ENCODE data around the gene VSX2. TPM values are rescaled to one million over a fixed set of nuclear protein-coding genes. Genes with fewer than 3 reads are reported as not detected.

VSX2 gene
- total and polyA plus RNA-seq, 8 donors: not detected

- FAIRE-seq: no peak
- Histone ChIP-seq H3K27ac (no peak overlapping the region), H3K4me1 (no peaks in the 10 kb centered on the region), H3K36me3 (no peaks in the 10 kb centered on the region), H3K4me3 (no peak overlapping the region), H3K27me3 (peaks cover 0 to 7% (median 1%) of the 10 kb centered on the region in 4 donors), H3K9me3 (no peaks in the 10 kb centered on the region)
- no peak for ATAC-seq
- TF ChIP-seq CTCF (IDR thresholded peaks at IDR 0.05): no peak
- 62 to 71% methylated on average over 6 of the region's 6 CpGs for WGBS, 2 donors
- intact Hi-C loops (cut with DNase I): loop anchor here in 2 of 3 donors (5.0 kb wide), 2 partner anchors 136 to 141 kb away; no protein-coding TSS in a partner anchor
- DNase-seq: no peak
Measured at GRCh38 chr14:74248017-74248416, 8.8 kb downstream of the VSX2 start.

GRCh38 chr14:74249433-74250375 is 10.5 kb downstream of the VSX2 start:
- FAIRE-seq (no peak), DNase-seq (no peak), ATAC-seq (no peak)
- H3K36me3 ChIP-seq: no peaks in the 10 kb centered on the region
- no peak overlapping the region for H3K27ac ChIP-seq
- no peak for TF ChIP-seq CTCF (IDR thresholded peaks at IDR 0.05)
- intact Hi-C loops (cut with DNase I): loop anchor here in 2 of 3 donors (5.0 kb wide), 2 partner anchors 137 to 142 kb away; no protein-coding TSS in a partner anchor
- H3K4me1 ChIP-seq: no peaks in the 10 kb centered on the region
- WGBS, 2 donors: 65 to 68% methylated on average over 12 of the region's 12 CpGs
- H3K9me3 ChIP-seq: no peaks in the 10 kb centered on the region
- no peaks in the 10 kb centered on the region for H3K27me3 ChIP-seq
- no peak overlapping the region for H3K4me3 ChIP-seq

- 68 to 78% methylated on average over 3 of the region's 3 CpGs for WGBS, 2 donors
- ATAC-seq (no peak), FAIRE-seq (no peak), DNase-seq (no peak)
- intact Hi-C loops (cut with DNase I): no loop called here
- no peaks in the 10 kb centered on the region for H3K27me3 ChIP-seq
- H3K27ac ChIP-seq: no peak overlapping the region
- H3K36me3 ChIP-seq: no peaks in the 10 kb centered on the region
- no peaks in the 10 kb centered on the region for H3K9me3 ChIP-seq
- no peak for TF ChIP-seq CTCF (IDR thresholded peaks at IDR 0.05)
- H3K4me1 ChIP-seq: no peaks in the 10 kb centered on the region
- no peak overlapping the region for H3K4me3 ChIP-seq
Measured at GRCh38 chr14:74255281-74255680, 16.0 kb downstream of the VSX2 start.

- no peaks in the 10 kb centered on the region for H3K27me3 ChIP-seq
- no peaks in the 10 kb centered on the region for H3K9me3 ChIP-seq
- peak in 5 of 6 donors; percentile 18 to 86 (median 51) for DNase-seq
- peak; percentile 97 to 99 (median 98) for TF ChIP-seq CTCF (IDR thresholded peaks at IDR 0.05)
- no peak for FAIRE-seq
- H3K27ac ChIP-seq: no peak overlapping the region
- H3K4me3 ChIP-seq: peak overlapping the region; percentile 14 to 53 (median 47)
- 2 to 3% methylated on average over 66 to 68 of the region's 68 CpGs for WGBS, 2 donors
- peak; percentile 94 to 99 (median 96) for ATAC-seq
- no peaks in the 10 kb centered on the region for H3K4me1 ChIP-seq
- intact Hi-C loops (cut with DNase I): no loop called here
- H3K36me3 ChIP-seq: no peaks in the 10 kb centered on the region
Measured at GRCh38 chr14:74257078-74257940, 18.1 kb downstream of the VSX2 start.

All from pancreas (tissue), 10 donors.